Activated CD4-positive, CD25-positive, alpha-beta regulatory T cell (primary cell): ENCODE data around the gene PGS1.
A peak's percentile ranks its signal among the peaks of the same experiment; 100 is the strongest.

Experiments used
- DNase-seq, 4 experiments: peaks; one replicate each; lab custom pipeline; 2025; lab: John Stamatoyannopoulos, UW

The PGS1 gene

GRCh38 chr17:78408476-78409050 is 30.1 kb downstream of the PGS1 start:
- no peak for DNase-seq

- DNase-seq: no peak
These were observed 30.9 kb downstream of the PGS1 start for GRCh38 chr17:78409191-78409928.

- no peak for DNase-seq
These were observed 32.9 kb downstream of the PGS1 start for GRCh38 chr17:78411241-78411857.

- no peak for DNase-seq
These were observed 34.0 kb downstream of the PGS1 start for GRCh38 chr17:78412403-78412802.

DNA sequence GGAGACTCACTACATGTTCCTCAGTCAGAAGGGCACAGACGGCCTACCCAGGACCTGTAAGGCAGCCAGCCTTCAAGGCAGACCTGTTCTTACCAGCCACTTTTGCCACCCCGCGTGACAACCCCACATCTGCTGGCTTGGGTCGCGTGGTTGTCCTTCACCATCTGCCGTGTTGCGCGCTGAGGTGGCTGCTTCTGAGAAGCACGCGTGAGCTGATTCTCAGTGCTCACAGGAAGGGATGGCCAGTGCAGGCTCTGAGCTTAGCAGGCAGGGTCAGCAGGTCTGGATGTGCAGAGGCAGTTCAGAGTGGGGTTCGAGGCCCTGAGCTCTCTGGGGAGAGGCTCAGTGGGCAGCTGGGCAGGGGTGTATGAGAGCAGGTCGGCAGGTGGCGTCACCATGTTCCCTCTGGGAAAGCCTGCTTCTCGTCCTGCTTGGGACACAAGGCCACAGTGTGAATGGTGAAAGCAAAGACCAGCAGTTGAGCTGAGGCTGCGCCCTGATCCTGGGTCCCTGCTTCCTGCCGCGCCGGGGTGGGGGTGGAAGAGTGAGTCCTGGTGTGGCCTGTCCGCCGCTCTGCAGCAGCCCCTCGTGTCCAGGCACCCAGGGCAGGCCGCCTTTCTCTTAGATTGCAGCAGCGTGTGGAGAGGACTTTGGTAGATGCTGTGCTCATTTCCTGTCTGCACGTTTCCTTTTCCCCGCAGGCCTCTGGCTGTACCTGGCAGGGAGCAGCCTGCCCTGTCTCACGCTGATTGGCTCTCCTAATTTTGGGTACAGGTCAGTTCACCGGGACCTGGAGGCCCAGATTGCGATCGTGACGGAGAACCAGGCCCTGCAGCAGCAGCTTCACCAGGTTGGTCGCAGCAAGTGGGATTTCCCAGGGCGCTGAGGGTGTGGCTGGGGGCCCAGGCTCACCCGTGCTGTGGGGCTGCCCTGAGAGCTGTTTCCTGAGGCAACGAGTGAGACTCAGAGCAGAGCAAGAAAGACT is 36.0 kb downstream of the PGS1 start:
- DNase-seq: peak in 3 of 4 experiments; percentile 15 to 43 (median 26)

DNA sequence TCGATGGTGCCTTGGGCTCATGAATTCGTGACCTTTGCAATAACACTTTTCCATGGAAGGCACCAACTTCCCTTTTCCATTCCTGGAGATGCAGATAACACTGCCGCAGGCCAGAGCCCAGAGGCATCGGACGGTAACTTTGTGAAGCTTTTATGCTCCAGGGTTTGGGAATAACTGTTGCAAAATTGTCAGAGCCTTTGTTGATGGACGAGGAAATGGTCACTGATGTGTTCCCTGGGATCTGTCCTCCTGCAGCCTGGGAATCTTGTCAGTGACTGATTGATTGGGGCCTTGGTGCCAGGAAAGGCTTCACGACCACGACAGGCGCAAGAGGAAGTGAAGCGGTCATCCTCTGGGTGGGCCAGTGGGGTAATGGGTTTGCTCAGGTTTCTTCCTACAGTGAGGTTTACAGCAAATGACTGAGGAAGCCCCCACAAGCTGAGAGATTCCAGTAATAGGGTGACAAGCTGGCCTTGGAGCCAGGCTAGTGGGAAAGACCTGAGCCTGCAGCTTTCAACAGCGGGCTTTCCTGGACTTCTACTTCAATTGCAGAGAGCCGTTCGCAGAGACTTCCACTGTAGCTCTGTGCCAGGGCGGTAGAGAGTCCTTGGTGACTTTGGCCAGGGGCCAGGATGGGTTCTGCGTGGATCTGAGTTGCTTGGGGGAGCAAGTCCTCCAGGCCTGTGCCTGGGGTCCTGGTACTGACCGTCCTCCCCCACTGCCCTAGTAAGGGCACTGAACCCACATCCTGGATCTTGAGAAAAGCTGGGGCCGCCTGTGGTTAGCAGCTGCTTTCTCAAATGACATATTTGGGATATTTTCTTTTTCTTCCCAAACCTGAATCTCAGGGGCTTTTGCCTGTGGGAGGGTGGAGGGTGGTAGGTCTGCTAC is 37.6 kb downstream of the PGS1 start:
- DNase-seq: no peak

DNA sequence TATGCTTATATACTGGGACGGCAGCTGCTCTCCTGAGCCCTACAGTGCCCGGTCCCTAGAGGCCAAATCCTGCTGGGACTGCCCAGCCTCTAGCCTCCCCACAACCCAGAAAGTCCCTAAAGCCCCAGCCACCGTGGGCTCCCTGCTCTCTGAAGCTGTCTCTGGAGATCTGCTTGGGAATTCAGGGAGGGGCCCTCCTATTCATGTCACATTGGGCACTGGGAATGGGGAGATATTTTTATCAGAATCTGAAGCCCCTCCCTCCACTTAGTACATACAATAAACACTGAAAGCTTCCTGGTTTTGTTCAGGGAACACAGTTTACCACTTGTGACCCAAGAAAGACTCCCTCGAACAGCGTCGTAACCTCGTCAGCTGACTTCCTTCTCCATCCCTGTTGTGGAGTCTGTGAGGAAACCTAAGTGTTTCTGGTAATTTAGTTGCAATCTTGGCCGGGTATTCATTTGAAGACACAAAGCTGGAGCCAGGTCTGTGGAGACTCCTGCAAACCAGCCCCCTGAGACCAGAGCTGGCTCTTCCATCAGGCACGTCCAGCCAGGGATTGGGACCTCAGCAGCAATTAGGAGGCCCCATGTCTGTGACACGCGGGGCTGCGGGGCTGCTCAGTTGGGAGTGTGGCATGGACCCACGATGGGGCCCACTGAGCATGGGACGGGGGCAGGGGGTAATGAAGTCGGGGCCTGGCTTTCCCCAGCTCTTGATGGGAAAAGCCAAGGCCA is 38.5 kb downstream of the PGS1 start:
- DNase-seq: no peak

DNA sequence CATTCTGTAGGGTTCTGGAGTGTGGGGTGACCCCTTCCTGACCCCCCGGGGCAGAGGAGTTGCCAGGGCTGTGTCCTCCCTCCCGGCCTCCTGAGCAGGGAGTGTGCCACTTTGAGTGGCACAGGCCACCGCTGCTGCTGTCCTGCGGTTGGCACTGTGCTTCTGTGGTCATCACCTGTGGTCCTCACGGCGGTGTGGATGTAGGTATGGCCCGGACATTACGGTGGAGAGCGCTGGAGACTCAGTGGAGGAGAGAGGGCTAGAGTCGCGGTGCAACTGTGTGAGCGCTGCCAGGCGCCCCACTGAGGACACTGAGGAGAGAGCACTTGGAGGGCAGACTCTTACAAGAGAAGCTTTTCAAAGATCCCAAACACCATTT is 39.1 kb downstream of the PGS1 start:
- DNase-seq: no peak

- DNase-seq: no peak
These were observed 40.0 kb downstream of the PGS1 start for GRCh38 chr17:78418326-78419026.

- DNase-seq: no peak
These were observed 41.7 kb downstream of the PGS1 start for GRCh38 chr17:78419970-78420815.

DNA sequence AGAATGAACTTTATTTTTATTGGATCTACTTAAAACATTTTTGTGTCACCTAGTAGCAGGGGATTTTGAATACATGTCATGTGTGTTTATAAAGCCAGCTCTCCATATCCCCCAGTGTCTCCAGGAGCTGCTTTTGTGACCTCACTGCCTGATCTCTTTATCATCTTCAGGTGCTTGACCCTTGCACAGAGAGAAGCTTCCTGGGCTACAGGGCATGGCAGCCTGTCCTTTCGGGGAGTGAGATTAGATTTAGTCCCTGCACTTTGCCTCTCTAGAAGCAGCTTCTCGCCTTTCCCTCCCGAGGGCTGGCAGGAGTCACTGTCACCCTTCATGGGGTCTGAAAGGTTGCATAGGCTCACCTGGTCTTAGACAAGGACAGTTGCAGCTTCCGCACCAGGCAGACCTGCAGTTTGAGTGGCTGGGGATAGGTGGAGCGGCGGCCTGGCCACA is 42.7 kb downstream of the PGS1 start:
- DNase-seq: no peak

DNA sequence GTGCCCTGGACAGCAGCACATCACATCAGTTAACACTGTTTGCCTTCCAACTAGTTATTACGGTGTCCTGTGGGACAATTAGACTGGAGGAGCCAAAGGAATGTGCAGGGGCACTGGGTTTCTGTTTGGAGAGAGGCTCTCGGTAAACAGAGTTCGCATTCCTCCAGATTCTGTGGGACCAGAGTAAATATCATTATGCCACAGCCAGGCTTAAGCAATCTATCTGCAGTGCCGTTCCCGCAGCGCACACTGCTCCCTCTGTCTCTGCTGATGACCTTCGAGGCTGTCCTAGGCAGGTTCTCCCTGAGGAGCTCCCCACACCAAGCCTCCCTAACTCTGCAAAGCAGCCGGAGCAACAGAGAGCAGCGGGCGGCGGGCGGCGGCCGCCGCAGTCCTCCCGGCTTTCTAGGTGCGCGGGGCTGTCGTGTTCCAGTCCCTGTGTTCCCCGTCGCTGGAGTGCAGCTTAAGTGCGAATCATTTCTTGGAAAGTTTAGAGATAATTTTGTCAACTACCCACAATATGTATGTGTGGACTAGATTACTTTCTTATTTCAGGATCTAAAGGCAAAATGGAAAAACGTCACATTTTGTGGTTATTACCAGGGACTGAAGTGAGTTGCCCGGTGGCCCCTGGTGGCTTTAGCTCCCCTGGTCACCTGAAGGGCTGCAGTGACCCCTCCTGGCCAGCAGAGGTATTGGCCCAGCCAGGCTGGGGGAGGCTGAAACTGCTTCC is 43.3 kb downstream of the PGS1 start:
- DNase-seq: peak; percentile 41 to 62 (median 60)

GRCh38 chr17:78422267-78422605 is 43.8 kb downstream of the PGS1 start:
- no peak for DNase-seq

GRCh38 chr17:78422872-78423588 is 44.6 kb downstream of the PGS1 start:
- no peak for DNase-seq

- DNase-seq: no peak
These were observed 45.7 kb downstream of the PGS1 start for GRCh38 chr17:78423961-78424675.

GRCh38 chr17:78425429-78425828 is 47.0 kb downstream of the PGS1 start:
- no peak for DNase-seq
